Stomach (tissue), 4 donors: ENCODE data around the gene RNF220.

Experiments used
- POLR2A ChIP-seq, 4 donors: fragments of 450-650 bp; IDR thresholded peaks; one replicate each; pipeline ENCODE4 v1.6.1; 2016; ENCODE audit warnings: antibody characterized with exemption in 4 of 4, control low read depth in 2 of 4, mild to moderate bottlenecking in 1 of 4, moderate library complexity in 1 of 4
- TF ChIP-seq, protein P1 (sequence below), 7 experiments: fragments of 450-650 bp in 4 of 7; fragments of 200-600 bp in 3 of 7; sonication (generic) in 3 of 7; IDR thresholded peaks; one replicate each; pipeline ENCODE4 v1.5.1; 2016 to 2019; ENCODE audit warnings: antibody characterized with exemption in 7 of 7, control low read depth in 2 of 7, mild to moderate bottlenecking in 1 of 7

DNA sequence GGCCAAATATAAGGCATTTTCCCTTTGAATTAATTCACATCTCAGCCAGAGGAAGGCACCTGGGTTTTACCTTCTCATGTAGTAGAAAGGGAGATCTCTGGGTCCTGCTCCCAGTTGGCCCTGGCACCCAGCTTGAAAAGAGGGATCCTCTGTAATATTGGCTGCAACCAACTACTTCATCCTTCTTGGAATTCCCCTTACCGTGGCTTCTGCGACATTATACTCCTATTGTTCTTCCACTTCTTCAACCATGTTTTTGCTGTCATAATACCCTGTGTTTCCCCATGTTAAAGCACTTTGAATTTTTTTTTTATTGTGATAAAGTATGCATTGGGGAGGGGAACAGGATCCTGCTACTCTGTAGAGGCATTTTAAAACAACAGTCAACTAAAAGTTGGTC, 26.8 kb downstream of the RNF220 start:
- TF ChIP-seq, protein P1, sequence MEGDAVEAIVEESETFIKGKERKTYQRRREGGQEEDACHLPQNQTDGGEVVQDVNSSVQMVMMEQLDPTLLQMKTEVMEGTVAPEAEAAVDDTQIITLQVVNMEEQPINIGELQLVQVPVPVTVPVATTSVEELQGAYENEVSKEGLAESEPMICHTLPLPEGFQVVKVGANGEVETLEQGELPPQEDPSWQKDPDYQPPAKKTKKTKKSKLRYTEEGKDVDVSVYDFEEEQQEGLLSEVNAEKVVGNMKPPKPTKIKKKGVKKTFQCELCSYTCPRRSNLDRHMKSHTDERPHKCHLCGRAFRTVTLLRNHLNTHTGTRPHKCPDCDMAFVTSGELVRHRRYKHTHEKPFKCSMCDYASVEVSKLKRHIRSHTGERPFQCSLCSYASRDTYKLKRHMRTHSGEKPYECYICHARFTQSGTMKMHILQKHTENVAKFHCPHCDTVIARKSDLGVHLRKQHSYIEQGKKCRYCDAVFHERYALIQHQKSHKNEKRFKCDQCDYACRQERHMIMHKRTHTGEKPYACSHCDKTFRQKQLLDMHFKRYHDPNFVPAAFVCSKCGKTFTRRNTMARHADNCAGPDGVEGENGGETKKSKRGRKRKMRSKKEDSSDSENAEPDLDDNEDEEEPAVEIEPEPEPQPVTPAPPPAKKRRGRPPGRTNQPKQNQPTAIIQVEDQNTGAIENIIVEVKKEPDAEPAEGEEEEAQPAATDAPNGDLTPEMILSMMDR (IDR thresholded peaks at IDR 0.05): no peak
- TF ChIP-seq POLR2A (IDR thresholded peaks at IDR 0.05): no peak
